Subcutaneous adipose tissue (tissue), 4 donors: ENCODE measurements around the gene FAM20C. TPM values are rescaled to one million over a fixed set of nuclear protein-coding genes. Genes with fewer than 3 reads are reported as not detected.

Experiments
- CTCF ChIP-seq: fragments of 450-650 bp; IDR thresholded peaks from one replicate; pipeline ENCODE4 v1.5.1; 2016; ENCODE audit warnings: low read depth, mild to moderate bottlenecking, control low read depth, antibody characterized with exemption, moderate library complexity
- total RNA-seq, 4 donors: library from RNA; depleted of rRNA; stranded (reverse); fragments of >200 nt; gene quantifications; one replicate each; pipeline ENCODE4 v1.1.0, GENCODE V29; 2016

FAM20C gene
- total RNA-seq, 4 donors from 2014 or later = 21.0 to 82.5 (median 35.6) TPM

GRCh38 chr7:217781-218180 is 25.4 kb downstream of the FAM20C start:
- TF ChIP-seq CTCF = no peak

GRCh38 chr7:218316-218715 is 25.9 kb downstream of the FAM20C start:
- TF ChIP-seq CTCF = no peak

GRCh38 chr7:218896-219580 is 26.7 kb downstream of the FAM20C start:
- no peak for TF ChIP-seq CTCF

GRCh38 chr7:219581-220150 is 27.3 kb downstream of the FAM20C start:
- TF ChIP-seq CTCF = no peak

GRCh38 chr7:220151-220841 is 27.9 kb downstream of the FAM20C start:
- no peak for TF ChIP-seq CTCF

- TF ChIP-seq CTCF = no peak
These were observed 29.8 kb downstream of the FAM20C start for GRCh38 chr7:221978-222715.

- TF ChIP-seq CTCF = no peak
These were observed 30.3 kb downstream of the FAM20C start for GRCh38 chr7:222716-223041.
